GM18508 (cell line): ENCODE results near the gene ZWILCH.
"Not testable (repeated sequence)": the region's sequence is repeated elsewhere in the genome, so short reads cannot be mapped to it uniquely, and the experiment has no call there.

Source experiments
- ATAC-seq: cut with Tn5 transposase; IDR thresholded peaks from one replicate; pipeline ENCODE4 v1.9.1; 2021; ENCODE audit warnings: moderate number of reproducible peaks; ENCODE audit not compliant: insufficient read depth, unreplicated experiment

ZWILCH gene

DNA sequence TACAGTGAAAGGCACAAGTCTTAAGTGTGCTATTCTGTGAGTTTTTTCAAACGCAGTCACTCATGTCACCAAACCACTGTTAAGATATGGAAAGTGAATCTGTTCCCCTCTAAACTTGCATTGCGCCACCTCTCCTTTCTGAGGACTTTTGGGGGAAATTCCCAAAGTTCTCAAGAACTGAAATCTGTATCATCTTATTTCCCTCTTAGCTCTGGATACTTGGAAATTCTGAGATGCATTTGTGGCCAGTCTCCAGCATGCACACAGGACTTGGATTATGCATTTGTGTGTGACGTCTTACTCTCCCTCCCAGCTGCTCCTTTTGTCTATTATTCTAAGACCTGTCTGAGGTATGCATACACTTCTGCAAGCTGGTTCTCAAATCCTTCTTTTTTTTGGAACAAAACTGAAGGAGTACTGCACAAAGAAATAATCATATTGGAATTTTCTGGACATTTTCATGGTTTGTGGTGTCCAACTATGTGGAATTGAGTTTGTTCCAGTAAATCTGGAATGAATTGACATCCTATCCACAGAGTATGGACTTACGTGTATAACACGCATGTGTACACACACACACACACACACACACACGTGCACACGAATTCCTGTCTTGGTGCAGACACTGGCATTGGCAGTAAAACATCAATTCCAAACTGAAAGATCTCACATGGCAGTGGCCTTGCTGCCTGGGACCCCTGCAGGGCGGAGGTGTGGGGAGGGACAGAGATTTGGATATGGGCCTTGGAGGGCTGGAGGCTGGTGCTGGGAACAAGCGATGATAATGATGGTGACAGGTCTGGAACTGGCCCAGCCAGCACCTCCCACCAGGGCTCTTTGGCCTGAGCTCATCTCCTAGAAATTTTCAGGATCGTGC is 68.8 kb downstream of the ZWILCH start:
- no peak for ATAC-seq

GRCh38 chr15:66574596-66574950 is 69.4 kb downstream of the ZWILCH start:
- no peak for ATAC-seq

- ATAC-seq = no peak
Measured at GRCh38 chr15:66578286-66578875, 73.3 kb downstream of the ZWILCH start.

- no peak for ATAC-seq
Measured at GRCh38 chr15:66580643-66581042, 75.5 kb downstream of the ZWILCH start.

DNA sequence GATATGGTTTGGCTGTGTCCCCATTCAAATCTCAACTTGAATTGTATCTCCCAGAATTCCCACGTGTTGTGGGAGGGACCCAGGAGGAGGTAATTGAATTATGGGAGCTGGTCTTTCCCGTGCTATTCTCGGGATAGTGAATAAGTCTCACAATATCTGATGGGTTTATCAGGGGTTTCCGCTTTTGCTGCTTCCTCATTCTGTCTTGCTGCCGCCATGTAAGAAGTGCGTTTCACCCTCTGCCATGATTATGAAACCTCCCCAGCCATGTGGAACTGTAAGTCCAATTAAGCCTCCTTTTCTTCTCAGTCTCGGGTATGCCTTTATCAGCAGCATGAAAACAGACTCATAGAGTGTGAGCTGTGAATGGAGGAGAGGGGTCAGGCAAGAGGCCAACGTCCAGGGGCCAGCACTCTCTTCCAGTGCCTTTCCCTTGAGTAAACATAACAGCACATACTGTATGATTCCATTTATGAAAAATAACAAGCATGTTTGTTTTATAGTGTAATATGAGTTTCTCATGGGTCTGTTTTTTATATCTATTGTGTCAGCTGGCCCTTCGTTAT is 76.9 kb downstream of the ZWILCH start:
- ATAC-seq = no peak

- ATAC-seq = no peak
Measured at GRCh38 chr15:66586155-66586976, 81.2 kb downstream of the ZWILCH start.

DNA sequence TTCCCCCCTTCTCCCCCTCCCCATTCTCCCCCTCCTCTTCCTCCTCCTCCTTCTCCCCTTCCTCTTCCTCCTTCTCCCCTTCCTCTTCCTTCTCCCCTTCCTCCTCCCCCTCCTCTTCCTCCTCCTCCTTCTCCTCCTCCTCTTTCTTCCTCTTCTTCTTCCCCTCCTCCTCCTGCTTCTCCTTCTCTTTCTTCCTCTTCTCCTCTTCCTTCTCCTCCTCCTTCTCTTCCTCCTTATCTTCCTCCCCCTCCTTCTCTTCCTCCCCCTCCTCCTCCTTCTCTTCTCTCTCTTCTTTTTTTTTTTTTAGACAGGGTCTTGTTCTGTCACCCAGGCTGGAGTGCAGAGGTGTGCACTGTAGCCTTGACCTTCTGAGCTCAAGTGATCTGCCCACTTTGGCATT is 81.9 kb downstream of the ZWILCH start:
- ATAC-seq = no peak

- ATAC-seq = no peak
Measured at GRCh38 chr15:66587749-66588148, 82.6 kb downstream of the ZWILCH start.

DNA sequence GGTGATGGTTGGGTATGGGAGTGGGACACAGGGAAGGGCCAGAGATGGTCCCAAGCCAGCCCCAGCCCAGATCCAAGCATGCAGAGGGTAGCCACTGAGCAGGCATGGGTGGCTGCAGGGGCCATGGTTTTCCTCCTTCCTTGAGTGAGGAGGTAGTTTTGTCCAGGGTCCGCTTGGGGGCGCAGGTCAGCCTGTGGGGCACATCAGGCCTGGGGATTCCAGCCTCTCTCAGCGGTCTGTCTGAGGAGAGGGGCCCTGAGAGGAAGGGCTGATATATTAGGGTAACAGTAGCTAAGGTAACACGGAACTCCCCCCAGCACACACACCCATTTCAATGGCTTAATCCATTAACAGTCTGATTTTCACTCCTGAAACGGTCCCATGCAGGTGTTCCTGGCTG is 83.4 kb downstream of the ZWILCH start:
- ATAC-seq = no peak

- no peak for ATAC-seq
Measured at GRCh38 chr15:66588971-66589370, 83.8 kb downstream of the ZWILCH start.

DNA sequence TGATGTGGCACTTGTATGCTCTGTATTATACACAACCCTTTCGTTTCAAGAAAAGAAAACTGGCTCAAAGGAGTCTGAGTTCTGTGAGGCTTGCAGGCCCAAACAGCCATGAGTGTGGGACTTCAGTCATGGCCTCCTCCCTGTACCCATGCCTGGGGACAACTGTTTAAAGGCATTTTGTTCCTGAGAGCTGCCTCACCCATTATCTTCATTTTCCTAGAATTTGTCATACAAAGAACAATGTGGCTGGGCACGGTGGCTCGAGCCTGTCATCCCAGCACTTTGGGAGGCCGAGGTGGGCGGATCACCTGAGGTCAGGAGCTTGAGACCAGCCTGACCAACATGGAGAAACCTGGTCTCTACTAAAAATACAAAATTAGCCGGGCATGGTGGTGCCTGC is 84.3 kb downstream of the ZWILCH start:
- not testable (repeated sequence) for ATAC-seq

DNA sequence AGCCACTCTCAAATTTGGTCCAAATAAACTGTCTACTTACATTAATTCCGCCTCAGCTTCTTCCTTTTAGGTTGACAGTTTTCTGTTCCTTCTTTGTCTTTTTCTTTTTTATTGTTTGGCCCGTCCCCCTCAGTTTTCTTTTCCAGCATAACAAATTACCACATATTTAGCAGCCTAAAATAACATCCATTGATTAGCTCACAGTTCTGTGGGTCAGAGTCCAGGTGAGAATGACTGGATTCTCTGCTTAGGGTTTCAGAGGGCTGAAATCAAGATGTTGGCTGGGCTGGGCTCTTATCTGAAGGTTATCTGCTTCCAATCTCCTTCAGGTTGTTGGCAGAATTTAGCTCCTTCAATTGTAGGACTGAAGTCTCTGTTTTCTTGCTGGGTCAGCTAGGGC is 85.3 kb downstream of the ZWILCH start:
- no peak for ATAC-seq

- ATAC-seq = no peak
Measured at GRCh38 chr15:66591322-66591862, 86.3 kb downstream of the ZWILCH start.

- ATAC-seq = no peak
Measured at GRCh38 chr15:66592505-66593218, 87.5 kb downstream of the ZWILCH start.

GRCh38 chr15:66593219-66593780 is 88.2 kb downstream of the ZWILCH start:
- ATAC-seq = no peak

- ATAC-seq = no peak
Measured at GRCh38 chr15:66594344-66594743, 89.2 kb downstream of the ZWILCH start.

DNA sequence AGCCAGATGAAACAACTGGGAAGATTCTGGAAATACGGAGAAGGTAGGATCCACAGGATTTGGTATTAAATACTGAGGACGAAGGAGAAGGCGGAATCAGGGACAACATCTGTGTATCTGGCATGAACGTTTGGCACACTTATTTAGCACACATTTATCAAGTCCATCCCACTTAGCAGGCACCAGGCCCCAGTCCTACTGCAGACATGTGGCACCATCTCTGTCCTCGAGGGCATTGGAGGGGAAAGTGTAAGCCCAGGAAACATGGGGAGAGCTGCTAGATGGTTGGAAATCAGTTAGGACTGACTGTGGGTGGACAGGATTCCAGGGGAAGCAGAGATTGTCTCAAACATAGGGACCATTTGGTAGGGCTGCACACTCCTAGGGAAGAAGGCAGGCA is 89.7 kb downstream of the ZWILCH start:
- no peak for ATAC-seq

- ATAC-seq = no peak
Measured at GRCh38 chr15:66595332-66595731, 90.2 kb downstream of the ZWILCH start.

- ATAC-seq = no peak
Measured at GRCh38 chr15:66595931-66596545, 90.9 kb downstream of the ZWILCH start.
